Activated naive CD4-positive, alpha-beta T cell (primary cell): Measurements from ENCODE around the gene DDX27.
"Not testable (repeated sequence)": the region's sequence is repeated elsewhere in the genome, so short reads cannot be mapped to it uniquely, and the experiment has no call there.

Experiments used
- DNase-seq, 4 experiments: peaks; one replicate each; lab custom pipeline; 2025; lab: John Stamatoyannopoulos, UW

DDX27 gene

DNA sequence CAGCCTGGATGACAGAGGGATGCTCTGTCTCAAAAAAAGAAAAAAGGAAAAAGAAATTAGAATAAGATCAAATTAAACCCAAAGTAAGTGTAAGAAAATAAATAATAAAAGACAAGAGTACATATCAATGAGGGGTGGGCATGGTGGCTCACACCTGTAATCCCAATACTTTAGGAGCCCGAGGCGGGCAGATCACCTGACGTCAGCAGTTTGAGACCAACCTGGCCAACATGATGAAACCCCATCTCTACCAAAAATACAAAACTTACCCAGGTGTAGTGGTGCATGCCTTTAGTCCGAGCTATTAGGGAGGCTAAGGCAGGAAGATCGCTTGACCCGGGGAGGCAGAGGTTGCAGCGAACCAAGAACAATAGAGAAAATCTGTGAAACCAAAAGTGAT, 16.2 kb upstream of the DDX27 start:
- no peak for DNase-seq

DNA sequence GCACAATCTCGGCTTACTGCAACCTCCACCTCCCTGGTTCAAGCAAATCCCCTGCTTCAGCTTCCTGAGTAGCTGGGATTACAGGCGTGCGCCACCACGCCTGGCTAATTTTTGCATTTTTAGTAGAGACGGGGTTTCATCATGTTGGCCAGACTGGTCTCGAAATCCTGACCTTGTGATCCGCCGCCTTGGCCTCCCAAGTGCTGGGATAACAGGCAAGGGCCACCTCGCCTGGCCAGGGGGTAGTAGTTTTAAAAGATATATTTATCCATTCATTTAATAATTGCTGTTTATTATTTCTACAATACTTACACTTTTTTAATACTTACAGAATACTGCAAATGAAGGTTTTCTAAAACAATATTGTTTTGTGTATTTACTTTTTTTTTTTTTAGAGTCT, 15.5 kb upstream of the DDX27 start:
- DNase-seq = no peak

- DNase-seq = no peak
Observed at GRCh38 chr20:49207076-49207475, 12.1 kb upstream of the DDX27 start.

- DNase-seq = no peak
Observed at GRCh38 chr20:49210101-49210756, 9.0 kb upstream of the DDX27 start.

DNA sequence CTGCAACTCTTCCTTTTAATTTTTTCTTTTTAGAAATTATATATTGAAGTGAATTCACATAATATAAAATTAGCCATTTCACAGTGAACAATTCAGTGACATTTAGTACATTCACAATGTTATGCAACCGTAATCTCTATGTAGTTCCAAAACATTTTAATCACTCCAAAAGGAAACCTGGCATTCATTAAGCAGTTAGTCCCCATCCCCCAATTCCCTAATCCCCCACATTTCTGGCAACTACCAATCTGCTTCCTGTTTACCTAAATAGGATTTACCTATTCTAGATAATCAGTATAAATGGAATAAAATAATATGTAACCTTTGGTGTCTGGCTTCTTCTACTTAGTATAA, 8.5 kb upstream of the DDX27 start:
- DNase-seq = no peak

- DNase-seq = no peak
Observed at GRCh38 chr20:49214571-49214970, 4.6 kb upstream of the DDX27 start.

DNA sequence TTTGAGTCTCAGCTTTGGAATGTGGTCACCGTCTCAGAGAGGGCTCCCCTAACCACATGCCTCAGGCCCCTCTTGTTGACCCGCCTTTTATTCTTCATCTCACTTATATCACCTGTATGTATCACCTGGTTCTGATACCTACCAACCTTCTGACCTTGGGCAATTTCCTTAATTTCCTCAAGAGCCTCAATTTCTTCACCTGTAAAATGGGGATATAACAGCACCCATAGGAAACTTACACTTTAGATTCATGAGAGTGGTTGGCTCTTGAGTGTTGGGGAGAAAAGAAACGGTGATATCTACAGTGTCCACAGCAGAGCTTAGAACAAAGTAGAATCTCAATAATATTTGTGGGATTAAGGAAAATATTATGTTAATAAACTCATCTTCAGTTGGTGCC, 4.0 kb upstream of the DDX27 start:
- no peak for DNase-seq

DNA sequence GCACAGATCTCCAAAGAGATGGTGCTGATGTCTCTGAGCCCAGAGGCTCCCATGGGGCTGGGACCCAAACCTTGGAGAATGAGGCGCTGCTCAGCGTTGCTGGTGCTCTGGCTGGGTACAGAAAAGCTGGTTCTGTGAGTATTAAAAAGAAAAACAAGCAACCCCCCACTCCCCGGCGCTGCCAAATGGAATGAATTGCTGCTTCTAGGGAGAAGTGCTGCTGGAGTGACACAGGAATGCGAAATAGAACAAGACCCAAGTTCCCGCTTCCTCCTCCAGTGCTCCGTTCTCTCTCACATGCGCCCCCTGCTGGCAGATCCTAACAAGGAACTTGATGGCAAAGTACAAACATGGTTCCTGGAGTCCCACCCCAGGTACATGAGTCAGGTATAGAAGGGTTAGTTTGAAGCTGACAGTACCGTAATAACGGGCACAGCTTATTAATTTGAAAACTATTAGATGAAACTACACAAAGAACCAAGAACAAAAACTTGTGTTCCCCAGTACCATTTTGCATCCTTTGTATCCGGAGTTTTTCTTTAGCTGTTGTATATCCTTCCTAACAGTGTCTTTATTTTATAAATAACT, 2.1 kb upstream of the DDX27 start:
- DNase-seq = peak; percentile 87 to 99 (median 92)

GRCh38 chr20:49218739-49219090, 501 bp upstream of the DDX27 start:
- DNase-seq = not testable (repeated sequence)

GRCh38 chr20:49219924-49220831, 962 bp downstream of the DDX27 start:
- no peak for DNase-seq

DNA sequence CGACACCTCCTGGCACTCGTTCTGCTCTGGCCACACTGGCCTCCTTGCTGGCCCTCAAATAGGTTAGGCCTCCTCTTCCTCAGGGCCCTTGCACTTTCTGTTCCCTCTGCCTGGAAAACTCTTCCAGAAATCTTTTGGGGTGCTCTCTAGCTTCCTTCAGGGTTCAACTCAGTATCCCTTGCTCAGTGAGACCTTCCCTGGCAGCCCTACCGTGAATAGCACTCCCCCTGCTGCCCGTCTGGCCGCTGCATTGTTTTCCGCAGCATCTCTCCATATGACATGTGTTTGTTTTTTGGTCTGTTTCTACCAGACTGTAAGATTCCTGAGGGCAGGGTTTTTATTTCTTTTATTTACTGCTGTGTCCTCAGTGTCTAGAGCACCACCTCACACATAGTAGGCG, 6.7 kb downstream of the DDX27 start:
- no peak for DNase-seq

GRCh38 chr20:49228676-49229075, 9.5 kb downstream of the DDX27 start:
- no peak for DNase-seq

- DNase-seq = no peak
Observed at GRCh38 chr20:49229381-49229780, 10.2 kb downstream of the DDX27 start.

DNA sequence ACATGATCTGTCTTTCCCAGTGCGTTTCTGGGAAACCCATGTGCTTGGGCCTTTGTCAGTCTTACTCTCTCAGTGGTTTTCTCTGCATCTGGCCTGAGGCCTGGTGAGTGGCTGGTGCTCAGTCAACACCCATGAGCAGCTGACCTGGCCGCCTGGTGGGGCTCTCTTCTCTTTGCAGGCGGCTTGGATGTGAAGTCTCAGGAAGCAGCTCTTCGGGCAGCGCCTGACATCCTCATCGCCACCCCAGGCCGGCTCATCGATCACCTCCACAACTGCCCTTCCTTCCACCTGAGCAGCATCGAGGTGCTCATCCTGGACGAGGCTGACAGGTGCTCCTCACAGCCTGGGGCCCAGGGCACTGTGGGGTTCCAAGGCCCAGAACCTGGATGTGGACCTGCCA, 10.8 kb downstream of the DDX27 start:
- DNase-seq = no peak

- no peak for DNase-seq
Observed at GRCh38 chr20:49230561-49231133, 11.4 kb downstream of the DDX27 start.

DNA sequence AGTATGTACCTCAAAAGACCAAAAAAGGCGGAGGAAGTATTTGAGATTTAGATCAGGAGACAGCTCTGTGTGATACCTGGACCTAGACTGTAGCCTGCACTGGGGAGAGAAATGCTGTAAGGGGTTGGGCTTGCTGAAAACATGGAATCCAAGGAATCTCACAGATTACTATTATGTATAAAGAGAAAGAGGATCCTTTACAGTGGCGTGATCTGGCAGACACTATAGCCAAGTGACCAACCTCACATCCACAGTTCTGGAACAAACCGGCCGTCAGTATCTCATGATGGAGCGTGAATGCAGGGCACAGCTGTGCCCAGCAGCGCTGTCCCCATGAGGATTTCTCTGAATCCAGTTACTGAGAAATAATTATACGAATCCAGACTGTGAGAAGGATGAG, 12.3 kb downstream of the DDX27 start:
- DNase-seq = no peak

GRCh38 chr20:49233226-49233625, 14.0 kb downstream of the DDX27 start:
- DNase-seq = no peak

GRCh38 chr20:49234831-49235230, 15.6 kb downstream of the DDX27 start:
- DNase-seq = no peak

- no peak for DNase-seq
Observed at GRCh38 chr20:49236301-49236700, 17.1 kb downstream of the DDX27 start.

GRCh38 chr20:49237531-49237930, 18.3 kb downstream of the DDX27 start:
- DNase-seq = no peak

DNA sequence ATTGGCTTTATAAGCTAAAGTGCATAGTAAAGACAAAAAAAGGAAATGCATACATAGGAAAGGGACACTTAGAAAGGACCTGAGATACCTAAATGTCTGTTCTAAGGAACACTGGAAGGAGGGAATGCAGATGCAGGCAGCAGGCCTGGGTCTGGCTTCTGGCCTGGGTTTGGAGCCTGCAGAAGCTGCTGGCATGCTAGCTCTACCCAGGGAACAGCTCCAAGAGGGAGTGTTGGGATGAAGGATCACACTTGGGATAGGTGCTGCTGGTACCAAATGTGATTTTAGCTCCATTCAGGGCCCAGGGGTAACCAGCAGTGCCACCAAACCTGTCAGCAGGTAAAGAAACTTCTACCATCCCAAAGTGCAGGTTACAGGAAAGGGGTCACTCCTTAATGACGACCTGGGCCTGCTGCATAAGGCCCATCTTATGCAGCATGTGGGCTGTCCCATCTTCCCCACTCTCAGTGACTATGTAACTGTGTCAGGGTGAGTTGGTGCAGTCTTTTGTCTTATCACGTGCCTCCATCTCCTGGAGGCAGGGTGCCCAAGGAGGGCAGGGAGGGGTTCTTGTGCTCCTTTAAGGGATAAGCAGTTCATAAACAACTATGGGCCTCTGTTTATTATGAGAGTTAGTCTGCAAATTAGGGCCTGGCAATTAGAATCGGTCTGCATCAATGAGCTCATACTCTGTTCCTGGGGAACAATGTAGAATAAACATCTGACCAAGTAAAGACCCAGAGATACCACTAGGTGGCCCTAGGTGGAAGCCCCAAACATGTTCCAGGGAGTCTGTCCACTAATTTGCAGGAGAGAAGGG, 26.9 kb downstream of the DDX27 start:
- no peak for DNase-seq

- no peak for DNase-seq
Observed at GRCh38 chr20:49247169-49247723, 28.0 kb downstream of the DDX27 start.
